Measurements from ENCODE around the gene RPS15.

GRCh38 chr19:1422360-1422759 is 15.8 kb upstream of the RPS15 start:
- no peak for TF ChIP-seq CTCF (conservative IDR thresholded peaks at IDR 0.05)
- TF ChIP-seq ZFX (IDR thresholded peaks at IDR 0.05), result no peak
